GM21786 (cell line): ENCODE measurements around the gene CTIF.
"Not testable (repeated sequence)": the region's sequence is repeated elsewhere in the genome, so short reads cannot be mapped to it uniquely, and the experiment has no call there.

Source experiments
- ATAC-seq: cut with Tn5 transposase; IDR thresholded peaks from one replicate; pipeline ENCODE4 v1.9.1; 2021; ENCODE audit not compliant: unreplicated experiment

CTIF gene

GRCh38 chr18:48538531-48539405, at the start of gene CTIF:
CTIF (plus strand) TSS chr18:48539031; CDS start chr18:48619566, 80,535 bp downstream.
- ATAC-seq: peak; percentile 80

GRCh38 chr18:48490641-48491293, 48.1 kb upstream of the CTIF start:
- ATAC-seq: no peak

GRCh38 chr18:48492880-48493279, 46.0 kb upstream of the CTIF start:
- no peak for ATAC-seq

- ATAC-seq: no peak
Observed at GRCh38 chr18:48493434-48494230, 45.2 kb upstream of the CTIF start.

- ATAC-seq: no peak
Observed at GRCh38 chr18:48497863-48498262, 41.0 kb upstream of the CTIF start.

- ATAC-seq: no peak
Observed at GRCh38 chr18:48500517-48500916, 38.3 kb upstream of the CTIF start.

GRCh38 chr18:48502906-48503305, 35.9 kb upstream of the CTIF start:
- ATAC-seq: no peak

- ATAC-seq: no peak
Observed at GRCh38 chr18:48504819-48505218, 34.0 kb upstream of the CTIF start.

- ATAC-seq: not testable (repeated sequence)
Observed at GRCh38 chr18:48506983-48507568, 31.8 kb upstream of the CTIF start.

GRCh38 chr18:48512498-48512897, 26.3 kb upstream of the CTIF start:
- ATAC-seq: not testable (repeated sequence)

GRCh38 chr18:48514786-48515185, 24.0 kb upstream of the CTIF start:
- no peak for ATAC-seq

GRCh38 chr18:48517048-48517447, 21.8 kb upstream of the CTIF start:
- ATAC-seq: no peak

GRCh38 chr18:48519431-48520100, 19.3 kb upstream of the CTIF start:
- no peak for ATAC-seq

- no peak for ATAC-seq
Observed at GRCh38 chr18:48521723-48522122, 17.1 kb upstream of the CTIF start.

GRCh38 chr18:48525671-48526070, 13.2 kb upstream of the CTIF start:
- ATAC-seq: no peak

- ATAC-seq: no peak
Observed at GRCh38 chr18:48527461-48527860, 11.4 kb upstream of the CTIF start.

GRCh38 chr18:48528861-48529260, 10.0 kb upstream of the CTIF start:
- ATAC-seq: no peak

GRCh38 chr18:48529796-48530195, 9.0 kb upstream of the CTIF start:
- no peak for ATAC-seq

GRCh38 chr18:48530399-48531081, 8.3 kb upstream of the CTIF start:
- no peak for ATAC-seq

GRCh38 chr18:48531082-48531403, 7.8 kb upstream of the CTIF start:
- no peak for ATAC-seq
